ENCODE data around the gene ATXN3. TPM values are rescaled to one million over a fixed set of nuclear protein-coding genes. Genes with fewer than 3 reads are reported as not detected.

ATXN3 gene
- total and polyA plus RNA-seq, 10 donors: 9.4 to 76.0 (median 37.4) TPM

DNA sequence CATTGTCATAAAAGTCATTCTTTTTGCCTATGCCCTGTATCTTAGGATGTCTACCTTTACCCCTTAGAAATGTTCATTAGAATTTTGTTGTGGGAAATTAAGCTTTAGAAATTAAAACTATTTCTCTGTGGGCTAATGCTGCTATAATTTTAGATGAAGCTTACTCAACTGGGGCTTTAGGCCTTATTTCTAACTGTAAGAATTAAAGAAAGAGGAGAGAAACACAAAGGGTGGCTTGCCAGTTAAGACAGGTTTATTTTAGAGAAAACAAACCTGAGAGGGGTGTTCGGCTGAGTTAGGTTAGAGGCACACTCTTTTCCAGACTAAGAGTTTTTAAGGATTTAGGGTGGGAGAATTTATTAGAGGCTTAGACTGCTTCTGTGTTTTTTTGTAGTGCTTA, 72.9 kb downstream of the ATXN3 start:
- WGBS, 5 donors: 94 to 98% (median 97%) methylated on average over 1 of the region's 1 CpG
- Histone ChIP-seq H3K27ac (no peak overlapping the region), H3K4me3 (no peak overlapping the region), H3K9me3 (no peaks in the 10 kb centered on the region), H3K36me3 (peaks cover 2 to 63% (median 29%) of the 10 kb centered on the region in 6 donors), H3K27me3 (replicated peaks in 1 of 7) (no peaks in the 10 kb centered on the region), H3K4me1 (peaks cover 17 to 55% (median 28%) of the 10 kb centered on the region in 6 donors)
- DNase-seq: no peak
- intact Hi-C loops (cut with DNase I; ENCODE audit: low total_unique reads): no loop called here
- TF ChIP-seq POLR2A (IDR thresholded peaks at IDR 0.05) (no peak), POLR2AphosphoS5 (IDR thresholded peaks at IDR 0.05) (no peak)
- TF ChIP-seq, protein P1, sequence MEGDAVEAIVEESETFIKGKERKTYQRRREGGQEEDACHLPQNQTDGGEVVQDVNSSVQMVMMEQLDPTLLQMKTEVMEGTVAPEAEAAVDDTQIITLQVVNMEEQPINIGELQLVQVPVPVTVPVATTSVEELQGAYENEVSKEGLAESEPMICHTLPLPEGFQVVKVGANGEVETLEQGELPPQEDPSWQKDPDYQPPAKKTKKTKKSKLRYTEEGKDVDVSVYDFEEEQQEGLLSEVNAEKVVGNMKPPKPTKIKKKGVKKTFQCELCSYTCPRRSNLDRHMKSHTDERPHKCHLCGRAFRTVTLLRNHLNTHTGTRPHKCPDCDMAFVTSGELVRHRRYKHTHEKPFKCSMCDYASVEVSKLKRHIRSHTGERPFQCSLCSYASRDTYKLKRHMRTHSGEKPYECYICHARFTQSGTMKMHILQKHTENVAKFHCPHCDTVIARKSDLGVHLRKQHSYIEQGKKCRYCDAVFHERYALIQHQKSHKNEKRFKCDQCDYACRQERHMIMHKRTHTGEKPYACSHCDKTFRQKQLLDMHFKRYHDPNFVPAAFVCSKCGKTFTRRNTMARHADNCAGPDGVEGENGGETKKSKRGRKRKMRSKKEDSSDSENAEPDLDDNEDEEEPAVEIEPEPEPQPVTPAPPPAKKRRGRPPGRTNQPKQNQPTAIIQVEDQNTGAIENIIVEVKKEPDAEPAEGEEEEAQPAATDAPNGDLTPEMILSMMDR (IDR thresholded peaks at IDR 0.05 in 8 of 11, conservative IDR thresholded peaks at IDR 0.05 in 3 of 11): no peak

DNA sequence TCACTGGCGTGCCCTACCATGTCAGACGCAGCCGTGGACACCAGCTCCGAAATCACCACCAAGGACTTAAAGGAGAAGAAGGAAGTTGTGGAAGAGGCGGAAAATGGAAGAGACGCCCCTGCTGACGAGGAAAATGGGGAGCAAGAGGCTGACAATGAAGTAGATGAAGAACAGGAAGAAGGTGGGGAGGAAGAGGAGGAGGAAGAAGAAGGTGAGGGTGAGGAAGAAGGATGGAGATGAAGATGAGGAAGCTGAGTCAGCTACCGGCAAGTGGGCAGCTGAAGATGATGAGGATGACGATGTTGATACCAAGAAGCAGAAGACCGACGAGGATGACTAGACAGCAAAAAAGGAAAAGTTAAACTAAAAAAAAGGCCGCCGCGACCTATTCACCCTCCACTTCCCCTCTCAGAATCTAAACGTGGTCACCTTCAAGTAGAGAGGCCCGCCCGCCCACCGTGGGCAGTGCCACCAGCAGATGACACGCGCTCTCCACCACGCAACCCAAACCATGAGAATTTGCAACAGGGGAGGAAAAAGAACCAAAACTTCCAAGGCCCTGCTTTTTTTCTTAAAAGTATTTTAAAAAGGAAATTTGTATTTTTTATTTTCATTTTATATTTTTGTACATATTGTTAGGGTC, 79.7 kb downstream of the ATXN3 start:
- intact Hi-C loops (cut with DNase I; ENCODE audit: low total_unique reads): no loop called here
- H3K4me1 ChIP-seq: peaks cover 0 to 22% (median 0%) of the 10 kb centered on the region in 6 donors
- no peak overlapping the region for H3K4me3 ChIP-seq
- no peak for TF ChIP-seq POLR2AphosphoS5 (IDR thresholded peaks at IDR 0.05)
- TF ChIP-seq POLR2A (IDR thresholded peaks at IDR 0.05): no peak
- TF ChIP-seq, protein P1 (IDR thresholded peaks at IDR 0.05 in 8 of 11, conservative IDR thresholded peaks at IDR 0.05 in 3 of 11): no peak
- H3K36me3 ChIP-seq: peaks cover 0 to 100% (median 47%) of the 10 kb centered on the region in 6 donors
- no peaks in the 10 kb centered on the region for H3K27me3 ChIP-seq (replicated peaks in 1 of 7)
- WGBS, 5 donors: 76 to 82% (median 80%) methylated on average over 21 of the region's 21 CpGs
- no peak overlapping the region for H3K27ac ChIP-seq
- DNase-seq: no peak
- H3K9me3 ChIP-seq: no peaks in the 10 kb centered on the region

DNA sequence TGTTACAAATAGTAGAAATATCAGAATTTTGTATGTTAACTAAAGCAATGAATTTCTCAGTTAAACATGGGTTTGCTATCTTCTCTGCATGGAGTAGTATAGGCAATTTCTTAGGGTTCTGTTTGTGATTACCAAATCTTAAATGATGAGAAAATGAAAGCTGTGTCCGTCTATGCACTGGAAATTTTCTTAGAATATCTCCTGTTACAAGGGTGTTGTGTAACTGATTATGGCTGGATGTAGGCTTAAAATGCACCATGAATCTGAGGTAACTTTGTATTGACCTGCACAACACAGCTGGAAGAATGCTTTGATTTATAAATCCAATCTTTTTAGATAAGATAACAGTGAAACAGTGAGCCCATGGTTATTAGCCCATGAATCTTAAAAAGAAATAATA, 84.3 kb downstream of the ATXN3 start:
- 65 to 96% (median 77%) methylated on average over 1 of the region's 1 CpG for WGBS, 5 donors
- no peak for DNase-seq
- H3K4me1 ChIP-seq: peaks cover 0 to 16% (median 0%) of the 10 kb centered on the region in 6 donors
- no peak overlapping the region for H3K4me3 ChIP-seq
- peaks cover 0 to 98% (median 50%) of the 10 kb centered on the region in 6 donors for H3K36me3 ChIP-seq
- H3K27me3 ChIP-seq (replicated peaks in 1 of 7): no peaks in the 10 kb centered on the region
- TF ChIP-seq POLR2A (IDR thresholded peaks at IDR 0.05) (no peak), POLR2AphosphoS5 (IDR thresholded peaks at IDR 0.05) (no peak)
- TF ChIP-seq, protein P1 (IDR thresholded peaks at IDR 0.05 in 8 of 11, conservative IDR thresholded peaks at IDR 0.05 in 3 of 11): no peak
- intact Hi-C loops (cut with DNase I; ENCODE audit: low total_unique reads): no loop called here
- H3K27ac ChIP-seq: no peak overlapping the region
- H3K9me3 ChIP-seq: no peaks in the 10 kb centered on the region

DNA sequence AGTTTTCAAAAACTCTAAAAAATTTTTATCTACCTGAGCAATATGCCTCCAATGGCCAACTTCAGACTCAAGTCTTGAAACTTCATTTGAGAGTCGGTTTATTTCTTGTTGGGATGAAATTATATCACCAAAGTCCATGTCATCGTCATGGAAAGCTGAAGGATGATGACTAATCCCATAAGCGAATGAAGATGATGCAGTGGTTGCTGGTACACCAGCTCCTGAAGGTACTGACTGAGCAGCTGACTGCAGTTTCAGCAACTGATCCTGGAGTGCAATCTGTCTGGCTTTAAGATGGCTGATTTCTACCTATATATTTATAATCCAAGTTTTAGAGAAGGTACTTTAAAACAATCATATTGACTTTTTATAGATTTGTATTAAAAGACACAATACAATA, 84.9 kb downstream of the ATXN3 start:
- Histone ChIP-seq H3K36me3 (peaks cover 0 to 98% (median 55%) of the 10 kb centered on the region in 6 donors), H3K4me3 (no peak overlapping the region), H3K27me3 (replicated peaks in 1 of 7) (no peaks in the 10 kb centered on the region), H3K9me3 (no peaks in the 10 kb centered on the region), H3K4me1 (peaks cover 0 to 11% (median 0%) of the 10 kb centered on the region in 6 donors), H3K27ac (no peak overlapping the region)
- DNase-seq: no peak
- TF ChIP-seq POLR2AphosphoS5 (IDR thresholded peaks at IDR 0.05) (no peak), POLR2A (IDR thresholded peaks at IDR 0.05) (no peak)
- TF ChIP-seq, protein P1 (IDR thresholded peaks at IDR 0.05 in 8 of 11, conservative IDR thresholded peaks at IDR 0.05 in 3 of 11): no peak
- intact Hi-C loops (cut with DNase I; ENCODE audit: low total_unique reads): no loop called here
- WGBS, 5 donors: 92 to 98% (median 96%) methylated on average over 3 of the region's 3 CpGs

All from spleen (tissue), 11 donors.